Activated CD8-positive, alpha-beta memory T cell treated with anti-CD3 and anti-CD28 coated beads, Interleukin-2, amount 50 U/mL, for 24 hours (primary cell): ENCODE results near the gene GINS1.
"Not testable (repeated sequence)": the region's sequence is repeated elsewhere in the genome, so short reads cannot be mapped to it uniquely, and the experiment has no call there.

ENCODE experiments used
- DNase-seq: peaks from one replicate; pipeline ENCODE4 v3.0.0-alpha.2; 2020; ENCODE audit errors: extremely low read depth

Gene GINS1

DNA sequence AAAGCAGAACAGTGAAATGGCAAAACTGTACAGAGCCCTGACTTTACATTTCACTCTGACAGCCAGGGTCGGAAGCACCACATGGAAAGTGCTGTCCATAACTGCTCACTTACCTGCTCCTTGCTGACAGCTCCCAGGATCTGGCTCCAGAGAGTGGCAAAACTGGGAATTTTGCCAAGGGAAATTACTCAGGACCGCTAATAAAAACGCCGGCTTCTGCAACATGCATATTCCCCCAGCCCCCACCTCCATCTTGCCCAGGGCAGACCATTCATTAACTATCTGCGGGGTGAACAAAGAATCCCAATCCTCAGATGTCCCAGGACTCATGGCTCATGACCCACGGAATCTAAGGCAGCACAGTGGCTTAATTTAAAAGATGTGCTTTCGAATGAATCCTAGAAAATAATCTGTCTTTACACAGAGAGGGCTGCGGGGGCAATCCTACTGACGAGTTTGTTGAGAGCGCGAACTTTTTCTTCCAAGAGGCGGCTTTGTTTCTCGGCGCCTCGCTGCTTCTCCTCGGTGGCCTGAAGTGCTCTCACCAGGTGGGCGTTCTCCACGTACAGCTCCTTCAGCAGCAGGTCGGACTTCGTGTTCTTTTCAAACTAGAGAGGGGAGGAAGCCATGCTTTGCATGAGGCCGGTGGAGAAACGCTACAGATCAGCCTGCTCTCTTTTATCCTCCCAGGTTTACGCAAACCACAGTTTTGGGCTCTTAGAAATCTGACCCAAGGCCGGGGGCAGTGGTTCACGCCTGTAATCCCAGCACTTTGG lies 45.8 kb downstream of the GINS1 start:
- no peak for DNase-seq

DNA sequence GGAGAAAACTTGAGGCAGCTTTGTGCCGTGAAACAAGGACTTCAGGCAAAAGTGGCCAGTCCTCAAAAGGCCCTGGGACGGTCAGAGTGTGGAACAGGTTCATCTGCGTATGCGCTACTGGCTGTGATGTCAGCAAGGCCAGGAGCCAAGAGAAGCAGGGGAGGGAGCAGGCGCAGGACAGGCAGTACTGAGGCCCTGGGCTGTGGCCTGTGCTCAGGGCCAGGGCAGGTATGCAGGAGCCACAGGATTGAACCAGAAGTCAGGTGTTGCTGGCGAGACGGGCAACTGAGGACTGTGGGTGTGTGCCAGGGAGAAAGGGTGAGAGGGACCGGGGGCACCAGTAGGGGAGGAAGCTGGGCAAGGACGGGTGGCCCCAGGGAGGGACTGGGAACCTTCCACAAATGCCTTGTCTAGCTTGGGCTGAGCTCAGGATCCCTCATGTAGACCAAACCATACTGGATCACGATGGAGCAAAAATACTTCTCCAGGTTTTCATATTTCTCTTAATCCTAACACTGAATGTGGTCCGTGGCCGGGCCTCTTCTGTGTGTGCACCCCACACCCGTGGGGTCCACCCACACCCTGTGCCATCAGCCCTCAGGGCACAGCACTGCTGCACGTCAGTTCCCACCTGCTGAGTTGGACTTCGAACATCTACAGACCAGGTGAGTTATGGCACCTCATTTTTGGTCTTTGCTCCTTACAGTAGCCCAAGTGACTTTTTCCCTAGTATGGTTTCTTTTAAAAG lies 46.9 kb downstream of the GINS1 start:
- no peak for DNase-seq

DNA sequence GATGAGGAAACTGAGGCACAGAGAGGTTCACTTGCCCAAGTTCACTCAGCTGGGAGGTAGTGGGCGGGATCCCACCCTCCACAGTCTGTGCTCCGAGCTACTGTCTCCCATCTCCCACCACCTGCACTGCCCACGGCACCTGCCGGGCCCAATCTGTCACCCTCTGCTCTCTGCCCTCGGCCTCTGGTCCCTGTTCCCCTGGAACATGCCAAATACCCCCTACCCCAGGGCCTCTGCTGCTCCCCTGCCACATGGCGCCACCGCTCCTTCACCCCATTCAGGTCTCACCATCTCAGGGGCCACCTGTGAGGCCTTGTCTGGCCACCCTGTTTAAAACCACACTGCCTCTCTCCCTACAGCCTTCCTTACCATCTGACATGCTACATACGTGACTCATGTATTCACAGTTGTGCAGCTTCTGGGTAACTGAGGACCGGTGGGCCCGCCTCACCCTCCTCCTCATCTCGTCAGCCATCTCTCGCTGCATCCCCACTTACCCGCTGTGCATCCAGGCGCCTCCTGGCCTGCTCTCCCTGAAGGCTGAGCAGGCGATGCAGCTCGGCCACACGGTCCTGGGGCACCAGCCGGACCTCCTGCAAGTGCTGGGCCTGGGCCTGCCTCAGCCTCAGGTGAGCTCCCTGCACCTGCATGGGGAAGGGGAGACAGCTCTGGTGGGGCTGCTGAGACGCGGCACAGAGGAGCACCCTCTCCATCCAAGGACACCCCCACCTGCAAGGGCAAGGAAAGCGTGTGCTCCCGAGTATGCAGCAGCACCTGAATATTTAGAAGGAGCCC lies 50.6 kb downstream of the GINS1 start:
- no peak for DNase-seq

DNA sequence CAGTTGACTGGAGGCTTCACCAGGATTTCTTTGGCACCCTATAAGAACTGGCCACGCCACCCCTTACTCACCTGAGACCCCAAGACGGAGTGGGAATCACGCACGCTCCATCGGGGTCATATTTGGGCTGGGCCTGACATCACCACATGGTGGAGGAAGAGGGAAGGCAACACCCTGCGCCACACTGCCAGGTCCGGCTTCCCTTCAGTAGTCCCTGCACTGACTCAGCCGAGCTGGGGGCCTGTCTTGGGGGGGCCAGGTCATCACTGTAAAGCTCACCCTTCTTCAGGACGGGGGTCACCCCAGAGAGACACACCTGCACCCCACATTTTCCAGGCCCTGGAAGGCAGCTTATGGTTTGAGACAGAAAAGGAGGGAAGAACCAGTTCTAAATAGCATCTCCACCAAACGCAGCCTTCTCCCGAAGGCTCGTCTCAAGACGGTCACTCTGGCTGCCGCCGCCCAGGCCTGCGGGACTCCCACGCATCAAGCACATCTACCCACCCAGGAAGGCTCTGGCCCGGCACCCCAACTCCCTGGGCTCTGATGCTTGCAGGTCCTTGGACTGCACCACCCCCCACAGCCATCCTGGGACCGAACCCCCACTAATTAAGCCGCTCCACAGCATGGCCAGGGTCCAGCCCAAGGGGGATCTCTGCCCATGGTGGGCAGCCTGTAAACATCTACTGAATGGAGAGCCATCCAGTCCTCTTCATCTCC lies 51.8 kb downstream of the GINS1 start:
- no peak for DNase-seq

- DNase-seq: no peak
Measured at GRCh38 chr20:25459916-25460535, 52.6 kb downstream of the GINS1 start.

- DNase-seq: no peak
Measured at GRCh38 chr20:25460566-25461280, 53.2 kb downstream of the GINS1 start.

DNA sequence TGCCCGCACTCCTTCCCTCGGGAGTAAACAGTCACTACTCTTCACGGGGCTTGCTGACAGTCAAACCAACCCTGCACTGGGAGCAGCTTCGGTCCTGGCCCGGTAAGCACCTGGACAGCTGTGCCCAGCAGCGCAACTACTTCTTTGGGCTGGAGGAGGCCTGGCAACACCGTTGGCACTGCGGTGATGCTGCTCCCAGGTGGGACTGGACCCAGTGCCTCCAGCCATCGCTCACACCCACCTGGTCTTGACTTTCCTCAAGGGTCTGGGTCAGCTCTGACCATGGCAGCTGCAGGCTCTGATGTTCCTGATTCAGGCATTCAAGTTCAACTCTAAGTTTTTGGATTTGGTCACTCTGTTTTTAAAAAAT lies 53.8 kb downstream of the GINS1 start:
- no peak for DNase-seq

DNA sequence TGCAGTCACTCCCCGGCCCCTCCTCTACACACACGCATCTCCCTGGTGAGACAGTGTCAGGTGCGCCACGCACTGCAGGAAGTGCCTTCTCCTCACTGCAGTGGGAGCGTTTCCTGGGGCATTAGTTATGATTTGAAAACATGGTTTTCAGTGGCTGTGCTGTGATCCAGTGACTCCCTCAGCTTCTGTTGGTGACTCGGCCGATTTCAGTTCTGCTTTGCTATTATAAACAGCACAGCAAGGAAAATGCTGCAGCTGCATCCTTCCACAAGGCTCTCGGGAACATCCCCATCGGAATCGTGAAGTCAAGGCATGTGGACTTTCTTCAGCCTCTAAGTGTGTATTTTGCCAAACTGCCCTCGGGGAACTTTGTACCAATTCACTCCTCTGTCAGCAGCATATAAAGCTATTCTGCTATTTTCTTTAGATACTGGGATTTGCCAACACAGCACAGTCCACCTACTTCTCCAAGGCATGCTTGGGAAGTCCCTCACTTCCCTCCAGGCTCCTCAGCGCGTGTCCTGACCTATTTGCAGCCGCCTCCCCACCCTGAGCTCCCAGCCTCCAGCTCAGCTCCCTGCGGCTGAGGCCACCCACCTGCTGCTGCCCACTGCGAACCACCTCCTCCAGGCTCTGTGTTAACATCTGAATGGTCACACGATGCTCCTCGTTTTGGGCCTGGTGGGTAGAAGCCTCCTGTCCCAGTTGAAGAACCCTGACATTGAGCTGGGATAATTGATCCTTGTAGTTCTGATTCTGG lies 54.5 kb downstream of the GINS1 start:
- no peak for DNase-seq

DNA sequence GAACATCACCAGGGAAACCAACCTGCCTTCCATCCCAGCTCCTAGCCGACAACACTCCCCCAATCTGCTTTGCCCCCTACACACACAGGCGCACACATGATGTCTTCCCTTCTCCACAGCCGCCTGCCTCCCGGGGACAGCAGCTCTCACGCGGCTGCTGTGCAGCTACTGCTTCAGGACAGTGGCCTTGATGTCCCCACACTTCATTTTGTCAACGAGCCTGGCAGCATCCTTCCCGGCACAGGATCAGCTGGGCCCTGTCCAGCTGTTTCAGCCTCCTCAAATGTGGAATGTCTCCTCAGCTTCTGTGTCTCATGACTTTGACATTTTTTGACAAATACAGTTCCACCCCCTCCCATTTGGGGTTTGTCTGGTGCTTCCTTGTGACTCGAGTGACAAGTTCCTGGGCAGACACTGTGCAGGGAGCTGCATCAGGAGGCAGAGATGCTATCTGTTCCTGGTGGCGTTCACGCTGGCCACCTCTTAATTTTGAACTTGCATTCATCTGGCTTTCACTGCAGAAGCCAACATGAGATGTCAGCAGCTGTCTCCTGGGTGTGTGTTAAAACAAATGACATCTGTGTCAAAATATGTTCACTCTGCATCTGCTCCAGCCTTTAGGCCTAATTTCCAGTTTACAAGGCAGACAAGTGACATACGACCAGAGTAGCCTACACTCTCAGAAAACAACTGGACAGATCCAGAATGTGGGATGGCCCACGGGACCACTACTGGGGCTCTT lies 57.2 kb downstream of the GINS1 start:
- no peak for DNase-seq

GRCh38 chr20:25465243-25466135 lies 58.0 kb downstream of the GINS1 start:
- DNase-seq: no peak

DNA sequence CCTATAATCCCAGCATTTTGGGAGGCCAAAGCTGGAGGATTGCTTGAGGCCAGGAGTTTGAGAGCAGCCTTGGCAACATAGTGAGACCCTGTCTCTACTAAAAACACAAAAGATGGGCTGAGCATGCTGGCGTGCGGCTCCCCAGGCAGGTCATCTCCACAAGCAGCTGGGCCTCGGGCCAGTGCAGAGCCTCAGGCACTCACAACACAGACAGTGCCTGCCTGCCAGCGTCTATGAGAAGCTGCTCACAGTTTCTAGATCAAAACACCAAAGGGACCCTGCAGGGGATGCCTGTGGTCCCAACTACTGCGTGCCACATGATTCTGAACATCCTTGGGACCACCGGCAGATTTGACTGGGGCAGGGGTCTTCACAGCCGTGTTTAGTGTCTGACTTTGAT lies 59.4 kb downstream of the GINS1 start:
- no peak for DNase-seq

- no peak for DNase-seq
Measured at GRCh38 chr20:25467441-25467840, 60.0 kb downstream of the GINS1 start.

DNA sequence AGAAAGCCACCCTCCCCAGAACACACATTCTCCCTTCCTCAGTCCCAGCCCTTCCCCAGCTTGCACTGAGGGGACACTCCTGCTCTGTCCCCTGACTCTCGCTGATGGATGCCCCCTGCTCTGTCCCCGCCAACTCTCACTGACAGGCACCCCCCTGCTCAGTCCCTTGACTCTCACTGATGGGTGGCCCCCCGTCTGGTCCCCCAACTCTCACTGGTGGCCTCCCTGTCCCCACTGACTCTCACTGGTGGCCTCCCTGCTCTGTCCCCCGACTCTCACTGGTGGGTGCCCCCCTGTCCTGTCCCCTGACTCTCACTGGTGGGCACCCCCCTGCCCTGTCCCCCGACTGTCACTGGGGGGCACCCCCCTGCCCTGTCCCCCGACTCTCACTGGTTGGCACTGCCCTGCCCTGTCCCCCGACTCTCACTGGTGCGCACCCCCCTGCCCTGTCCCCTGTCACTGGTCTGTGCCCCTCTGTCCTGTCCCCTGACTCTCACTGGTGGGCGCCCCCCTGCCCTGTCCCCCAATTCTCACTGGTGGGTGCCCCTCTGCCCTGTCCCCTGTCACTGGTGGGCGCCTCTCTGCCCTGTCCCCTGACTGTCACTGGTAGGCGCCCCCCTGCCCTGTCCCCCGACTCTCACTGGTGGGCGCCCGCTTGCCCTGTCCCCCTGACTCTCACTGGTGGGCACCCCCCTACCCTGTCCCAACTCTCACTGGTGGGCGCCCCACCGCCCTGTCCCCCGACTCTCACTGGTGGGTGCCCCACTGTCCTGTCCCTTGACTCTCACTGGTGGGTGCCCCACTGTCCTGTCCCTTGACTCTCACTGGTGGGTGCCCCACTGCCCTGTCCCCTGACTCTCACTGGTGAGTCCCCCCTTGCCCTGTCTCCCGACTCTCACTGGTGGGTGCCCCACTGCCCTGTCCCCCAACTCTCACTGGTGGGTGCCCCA lies 60.9 kb downstream of the GINS1 start:
- DNase-seq: no peak

- no peak for DNase-seq
Measured at GRCh38 chr20:25469558-25469957, 62.1 kb downstream of the GINS1 start.

GRCh38 chr20:25470045-25470444 lies 62.6 kb downstream of the GINS1 start:
- no peak for DNase-seq

DNA sequence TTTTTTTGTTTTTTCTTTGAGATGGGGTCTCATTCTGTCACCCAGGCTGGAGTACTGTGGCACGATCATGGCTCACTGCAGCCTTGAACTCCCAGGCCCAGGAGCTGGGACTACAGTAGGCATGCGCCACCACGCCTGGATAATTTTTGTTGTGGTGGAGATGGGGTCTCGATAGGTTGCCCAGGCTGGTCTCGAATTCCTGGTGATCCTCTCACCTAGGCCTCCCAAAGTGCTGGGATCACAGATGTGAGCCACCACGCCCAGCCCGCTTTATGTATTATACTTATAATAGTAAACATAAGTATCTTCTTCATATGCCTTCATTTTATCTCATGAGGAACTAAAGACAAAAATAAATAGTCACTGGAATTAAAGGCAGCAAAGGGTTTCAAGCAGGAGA lies 63.5 kb downstream of the GINS1 start:
- no peak for DNase-seq

DNA sequence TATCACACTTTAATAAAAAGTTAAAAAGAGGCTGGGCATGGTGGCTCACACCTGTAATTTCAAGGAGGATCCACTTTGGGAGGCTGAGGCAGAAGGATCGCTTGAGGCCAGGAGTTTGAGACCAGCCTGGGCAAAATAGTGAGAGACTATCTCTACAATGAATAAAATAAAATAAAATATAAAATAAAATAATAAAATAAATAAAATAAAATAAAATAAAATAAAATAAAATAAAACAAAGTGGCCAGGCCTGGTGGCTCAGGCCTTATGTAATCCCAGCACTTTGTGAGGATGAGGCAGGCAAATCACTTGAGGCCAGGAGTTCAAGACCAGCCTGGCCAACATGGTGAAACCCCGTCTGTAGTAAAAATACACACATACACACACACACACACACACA lies 65.8 kb downstream of the GINS1 start:
- DNase-seq: not testable (repeated sequence)
